H7 (cell line): ENCODE data around the gene POLD4. TPM values are rescaled to one million over a fixed set of nuclear protein-coding genes. Genes with fewer than 3 reads are reported as not detected.

Experiments
- DNase-seq: peaks from one replicate; pipeline ENCODE4 v3.0.0; 2012
- H3K27me3 ChIP-seq: 2 replicates; pipeline ENCODE4 v1.6.0; 2011; ENCODE audit warnings: mild to moderate bottlenecking, low read length; ENCODE audit not compliant: control insufficient read depth, insufficient read depth
- H3K36me3 ChIP-seq: replicated peaks from 2 replicates; pipeline ENCODE4 v1.5.1; 2011; ENCODE audit warnings: low read length; ENCODE audit not compliant: control insufficient read depth, insufficient read depth
- H3K4me3 ChIP-seq: 2 replicates; pipeline ENCODE4 v1.5.1; 2011; ENCODE audit warnings: low read depth, mild to moderate bottlenecking, control low read depth, low read length, moderate library complexity; ENCODE audit not compliant: insufficient read depth
- total RNA-seq: library from RNA; depleted of rRNA; stranded (reverse); fragments of >200 nt; shearing (Covaris generic); gene quantifications from 2 replicates; pipeline ENCODE4 v1.2.3, GENCODE V29; 2014

The POLD4 gene
- total RNA-seq, 1 experiment from 2014 or later, result 49.8 TPM

DNA sequence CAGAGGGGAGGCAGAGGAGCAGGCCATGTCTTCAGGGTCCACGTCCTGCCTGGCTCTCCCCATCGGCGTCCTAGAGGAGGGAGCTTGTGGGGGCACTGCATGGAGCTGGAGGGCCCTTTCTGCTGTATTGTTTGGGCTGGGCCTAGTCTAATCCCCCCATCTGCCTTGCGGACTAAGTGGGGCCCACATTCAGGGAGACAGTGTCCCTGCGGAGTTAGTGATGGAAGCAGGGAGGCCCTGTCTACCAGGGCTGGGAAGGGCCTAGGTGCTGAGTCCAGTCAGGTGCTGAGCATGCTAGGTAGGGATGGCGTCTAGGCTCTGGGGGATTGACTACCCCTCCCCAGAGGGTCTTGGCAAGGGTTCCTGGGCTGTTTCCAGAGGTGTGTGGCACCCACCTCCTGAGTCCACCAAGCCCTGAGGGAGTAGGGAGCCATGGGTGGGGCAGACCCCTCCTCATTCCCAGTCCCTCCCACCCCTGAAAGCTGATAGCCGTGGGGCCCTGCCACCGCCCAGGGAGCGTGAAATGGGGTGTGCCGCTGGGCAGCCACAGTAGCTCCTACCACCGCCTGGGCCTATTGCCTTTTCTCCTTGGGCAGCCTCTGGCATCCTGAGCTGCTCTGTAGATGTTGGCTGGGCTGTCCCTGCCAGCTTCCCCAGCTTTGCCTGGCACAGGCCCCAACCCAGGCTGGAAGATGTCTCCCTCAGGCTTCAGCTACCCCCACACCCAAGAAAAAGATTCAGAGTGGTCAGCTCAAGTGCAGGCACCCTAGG lies 1.9 kb upstream of the POLD4 start:
- no peak overlapping the region for H3K4me3 ChIP-seq
- H3K27me3 ChIP-seq, result no peaks in the 10 kb centered on the region; the same call in 1 of the 2 replicates
- H3K36me3 ChIP-seq, result no peaks in the 10 kb centered on the region
- DNase-seq, result peak; percentile 32

DNA sequence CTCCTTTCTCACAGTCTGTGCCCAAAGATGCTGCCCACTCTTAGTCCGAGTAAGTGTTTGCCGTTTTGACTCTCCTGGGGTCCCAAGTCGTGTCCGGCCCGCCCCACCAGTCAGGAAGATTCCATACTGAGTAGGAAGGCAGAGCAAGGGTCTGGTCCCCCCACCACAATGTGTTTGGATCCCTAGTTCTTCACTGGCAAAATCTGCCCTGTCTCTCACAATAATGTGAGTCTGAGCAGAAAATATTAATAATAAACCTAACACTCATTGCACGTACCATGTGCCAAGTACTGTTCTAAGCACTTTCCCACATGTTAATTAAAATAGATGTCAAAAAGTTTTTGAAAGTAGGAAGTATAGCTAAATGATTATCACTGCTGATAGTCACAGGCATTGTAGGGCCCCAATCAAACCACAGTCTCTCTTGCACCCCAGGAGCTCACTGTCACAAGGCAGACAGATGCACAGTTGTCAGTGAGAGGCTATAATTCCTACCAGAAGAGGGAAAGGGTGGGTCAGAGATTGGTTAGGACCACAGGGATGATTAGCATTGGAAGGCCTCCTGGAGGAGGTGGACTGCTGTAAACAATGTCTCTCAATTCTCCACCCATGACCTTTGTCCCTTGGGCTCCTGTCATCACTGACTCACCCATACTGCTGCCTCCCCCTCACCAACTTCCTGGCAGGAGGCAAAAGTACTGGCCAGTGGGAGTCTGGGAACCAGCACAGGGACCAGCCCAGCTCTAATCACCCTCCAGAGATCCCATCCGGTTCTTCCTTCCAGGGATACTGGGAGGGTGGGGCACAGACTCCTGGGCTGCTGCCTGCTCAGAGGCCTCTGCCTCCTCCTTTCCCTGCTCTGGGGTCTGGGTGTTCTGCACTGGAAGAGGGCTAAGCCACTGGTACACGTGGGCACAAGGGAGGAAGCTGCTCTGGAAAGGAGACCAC lies 1.0 kb upstream of the POLD4 start:
- Histone ChIP-seq H3K27me3 (no peaks in the 10 kb centered on the region; the same call in 1 of the 2 replicates), H3K4me3 (peak overlapping the region; percentile 40), H3K36me3 (no peaks in the 10 kb centered on the region)
- peak; percentile 46 for DNase-seq

DNA sequence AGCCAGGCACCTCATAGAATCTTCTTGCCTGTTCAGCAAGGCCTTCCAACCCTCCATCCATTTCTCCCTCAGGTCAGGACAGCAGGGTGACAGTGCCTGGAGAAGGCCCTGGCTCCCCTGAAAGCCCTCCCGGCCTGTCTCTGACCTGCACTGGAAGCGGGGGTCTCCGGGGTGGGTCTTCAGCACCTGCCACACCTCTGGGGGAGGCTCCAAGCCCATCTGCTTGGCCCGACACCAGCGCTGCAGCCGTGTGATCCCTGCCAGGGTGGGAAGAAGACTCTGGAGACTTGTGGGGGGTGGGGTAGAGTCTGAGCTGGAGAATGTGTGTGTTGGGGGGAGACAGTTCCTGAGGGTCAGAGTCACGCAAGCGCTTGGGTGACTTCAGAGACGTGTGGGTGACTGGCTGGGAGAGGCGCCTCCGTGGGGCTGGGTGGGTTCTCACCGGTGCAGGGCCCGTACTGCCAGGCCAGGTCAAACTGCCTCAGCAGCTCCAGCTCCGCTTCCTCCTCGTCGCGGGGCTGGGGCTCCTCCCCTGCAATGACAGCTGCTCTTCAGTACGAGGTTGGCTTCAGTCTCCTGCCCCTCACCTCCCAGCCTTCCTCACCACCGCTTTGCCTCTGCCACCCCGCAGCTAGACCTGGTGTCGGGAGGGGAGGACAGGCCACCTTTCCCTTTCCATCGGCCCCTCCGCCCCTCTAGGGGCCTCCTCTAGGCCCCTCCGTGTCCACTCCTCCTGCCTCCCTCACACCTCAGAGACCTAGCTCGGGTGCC lies 615 bp downstream of the POLD4 start:
- no peaks in the 10 kb centered on the region for H3K27me3 ChIP-seq
- DNase-seq, result no peak
- no peaks in the 10 kb centered on the region for H3K36me3 ChIP-seq
- H3K4me3 ChIP-seq, result peak overlapping the region; percentile 77

- peak; percentile 92 for DNase-seq
- H3K4me3 ChIP-seq, result no peak overlapping the region
Measured at GRCh38 chr11:67351275-67352005, 1.9 kb downstream of the POLD4 start.

GRCh38 chr11:67349928-67350465 lies 3.3 kb downstream of the POLD4 start:
- no peak overlapping the region for H3K4me3 ChIP-seq
- H3K36me3 ChIP-seq, result no peaks in the 10 kb centered on the region
- H3K27me3 ChIP-seq, result no peaks in the 10 kb centered on the region
- no peak for DNase-seq

More at GRCh38 chr11:67351275-67352005, 1.9 kb downstream of the POLD4 start:
- Histone ChIP-seq H3K36me3 (no peaks in the 10 kb centered on the region), H3K27me3 (no peaks in the 10 kb centered on the region)

GRCh38 chr11:67349457-67349856 lies 3.9 kb downstream of the POLD4 start:
- DNase-seq, result no peak
- H3K36me3 ChIP-seq, result no peaks in the 10 kb centered on the region
- no peak overlapping the region for H3K4me3 ChIP-seq
- H3K27me3 ChIP-seq, result no peaks in the 10 kb centered on the region

DNA sequence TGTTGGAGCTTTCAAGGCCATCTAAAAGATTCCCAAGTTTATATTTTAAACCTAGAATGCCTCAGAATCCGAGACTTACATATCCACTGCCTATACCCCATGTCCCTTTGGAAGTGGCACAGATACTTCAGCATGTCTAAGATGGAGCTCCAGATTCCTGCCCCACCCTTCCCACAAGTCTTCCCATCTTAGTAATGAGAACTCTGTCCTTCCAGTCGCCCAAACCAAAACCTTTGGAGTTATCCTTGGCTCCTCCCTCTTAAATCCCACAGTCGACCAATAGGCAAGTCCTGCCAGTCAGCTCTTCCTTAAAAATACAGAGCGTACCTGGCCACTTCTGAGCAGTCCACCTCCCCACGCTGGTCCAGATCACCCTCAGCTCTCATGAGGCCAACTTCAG lies 4.3 kb downstream of the POLD4 start:
- Histone ChIP-seq H3K4me3 (no peak overlapping the region), H3K36me3 (no peaks in the 10 kb centered on the region), H3K27me3 (no peaks in the 10 kb centered on the region)
- peak; percentile 31 for DNase-seq

- H3K36me3 ChIP-seq, result no peaks in the 10 kb centered on the region
- H3K4me3 ChIP-seq, result no peak overlapping the region
- H3K27me3 ChIP-seq, result no peaks in the 10 kb centered on the region
- DNase-seq, result no peak
Measured at GRCh38 chr11:67347964-67348749, 5.2 kb downstream of the POLD4 start.

DNA sequence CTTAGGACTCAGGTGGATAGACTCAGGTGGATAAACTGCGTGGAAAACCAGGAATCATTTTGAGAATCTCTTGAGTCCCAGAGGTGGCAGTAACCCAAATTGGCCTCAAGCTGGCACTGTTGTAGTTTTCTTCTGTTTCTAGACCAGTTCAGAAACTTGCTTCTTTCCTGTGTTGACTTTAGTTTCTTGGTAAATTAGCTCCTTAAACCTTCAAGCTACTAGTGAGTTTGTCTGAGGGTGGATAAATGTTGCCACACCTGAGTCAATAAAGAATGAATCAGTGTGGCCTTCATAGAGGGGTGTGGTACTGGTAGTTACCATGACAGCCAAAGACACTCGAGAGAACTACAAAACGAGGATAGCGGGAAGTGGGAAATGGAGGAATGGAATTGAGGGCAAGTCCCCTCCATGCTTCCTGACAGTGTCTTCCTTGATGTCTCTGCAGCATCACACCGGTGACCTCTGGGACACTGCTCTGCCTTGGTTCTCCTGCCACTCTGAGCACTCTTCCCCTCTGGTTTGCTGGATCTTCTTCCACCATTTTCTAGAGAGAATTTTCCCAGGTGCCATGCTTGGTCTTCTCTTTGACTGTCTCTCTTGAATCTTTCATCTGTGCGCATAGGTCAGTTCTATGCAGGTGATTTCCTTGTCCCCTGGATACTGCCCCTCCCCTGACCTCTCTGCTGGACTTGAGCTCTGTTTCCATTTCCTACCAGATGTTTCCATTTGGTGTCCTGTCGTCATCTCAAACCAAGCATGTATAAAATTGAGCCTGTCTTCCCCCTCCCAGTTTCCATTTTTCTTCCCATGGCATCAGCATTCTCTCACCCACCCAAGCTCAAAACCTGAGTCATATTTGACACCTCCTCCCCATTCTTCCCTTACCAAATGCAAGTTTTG lies 7.2 kb downstream of the POLD4 start:
- DNase-seq, result peak; percentile 57
- H3K27me3 ChIP-seq, result no peaks in the 10 kb centered on the region
- H3K4me3 ChIP-seq, result no peak overlapping the region
- H3K36me3 ChIP-seq, result no peaks in the 10 kb centered on the region

GRCh38 chr11:67345247-67345919 lies 8.0 kb downstream of the POLD4 start:
- DNase-seq, result no peak
- no peaks in the 10 kb centered on the region for H3K36me3 ChIP-seq

DNA sequence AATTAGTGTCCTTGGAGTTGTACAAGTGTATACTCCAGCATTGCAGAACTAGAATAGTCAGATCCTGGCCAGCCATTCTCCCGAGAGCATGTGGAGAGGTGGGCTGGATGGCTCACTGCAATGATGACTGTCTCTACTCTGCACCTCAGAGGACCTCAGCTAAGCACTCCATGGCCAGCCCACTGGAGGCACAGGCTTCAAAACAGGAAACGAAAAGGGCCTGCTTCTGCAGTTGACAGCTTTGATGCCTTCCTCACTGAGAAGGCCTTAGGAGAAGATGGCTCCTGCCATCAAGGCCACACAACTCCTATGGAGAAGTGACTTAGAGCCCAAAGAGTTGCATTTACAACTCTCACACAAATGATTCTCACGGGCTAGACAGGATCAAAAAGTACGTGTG lies 9.1 kb downstream of the POLD4 start:
- H3K4me3 ChIP-seq, result no peak overlapping the region

More at GRCh38 chr11:67345247-67345919, 8.0 kb downstream of the POLD4 start:
- Histone ChIP-seq H3K27me3 (no peaks in the 10 kb centered on the region), H3K4me3 (no peak overlapping the region)

DNA sequence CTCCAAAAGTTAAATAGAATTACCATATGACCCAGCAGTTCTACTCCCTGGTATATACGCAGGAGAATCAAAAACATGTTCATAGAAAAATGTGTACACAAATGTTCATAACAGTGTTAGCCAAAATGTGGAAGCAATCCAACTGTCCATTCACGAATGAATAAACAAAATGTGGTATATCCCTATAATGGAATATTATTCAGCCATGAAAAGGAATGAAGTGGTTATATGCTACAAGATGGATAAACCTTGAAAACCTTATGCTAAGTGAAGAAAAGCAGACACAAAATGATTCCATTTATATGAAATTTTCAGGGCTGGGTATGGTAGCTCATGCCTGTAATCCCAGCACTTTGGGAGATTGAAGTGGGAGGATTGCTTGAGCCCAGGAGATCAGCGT lies 16.1 kb downstream of the POLD4 start:
- Histone ChIP-seq H3K4me3 (no peak overlapping the region), H3K27me3 (no peaks in the 10 kb centered on the region), H3K36me3 (no peaks in the 10 kb centered on the region)
- no peak for DNase-seq

More for the DNA sequence above, 9.1 kb downstream of the POLD4 start:
- Histone ChIP-seq H3K27me3 (no peaks in the 10 kb centered on the region), H3K36me3 (no peaks in the 10 kb centered on the region)
- DNase-seq, result no peak
